Measurements from ENCODE around the gene SARM1. TPM values are rescaled to one million over a fixed set of nuclear protein-coding genes. Genes with fewer than 3 reads are reported as not detected.

Gene SARM1
- total and polyA plus RNA-seq, 2 of the 8 experiments (the other 6 are each of a cell fraction or from before 2014, with no cell fraction given), result 5.8 to 9.2 TPM

- 74% methylated on average over 2 of the region's 2 CpGs; no CpG with 5 or more reads in 1 of the 2 experiments for WGBS, 2 experiments (ENCODE audit: extremely low coverage in 1 of 2, insufficient coverage in 1 of 2, insufficient read length in 1 of 2, insufficient replicate concordance in 2 of 2, low coverage in 1 of 2, low lambda C conversion rate in 2 of 2, missing lambda C conversion rate in 1 of 2)
- Histone ChIP-seq H2BK15ac (ENCODE audit: low read length) (no peak overlapping the region), H3K18ac (ENCODE audit: extremely low read depth, low read length) (no peak overlapping the region), H3K79me2 (ENCODE audit: control insufficient read depth in 1 of 2, insufficient read depth in 2 of 2, low read length in 2 of 2) (no peaks in the 10 kb centered on the region), H2BK5ac (ENCODE audit: low read depth, low read length) (no peak overlapping the region), H3K4ac (replicated peaks; ENCODE audit: insufficient read length, low read depth, low read length) (no peak overlapping the region), H3K27me3 (replicated peaks in 1 of 4; ENCODE audit: control insufficient read depth in 3 of 4, extremely low read depth in 1 of 4, insufficient read depth in 3 of 4, low read length in 3 of 4) (no peaks in the 10 kb centered on the region), H4K8ac (ENCODE audit: extremely low read depth, insufficient read depth, low read length) (no peak overlapping the region), H3K36me3 (ENCODE audit: control insufficient read depth in 2 of 4, insufficient read depth in 4 of 4, low read length in 3 of 4) (peaks cover 22 to 57% (median 45%) of the 10 kb centered on the region in 4 experiments), H3K9me3 (ENCODE audit: insufficient read depth in 2 of 2, low read depth in 1 of 2, low read length in 1 of 2) (no peaks in the 10 kb centered on the region), H3K4me2 (ENCODE audit: insufficient read depth in 1 of 2, low read depth in 2 of 2, low read length in 2 of 2) (no peak overlapping the region), H3K4me3 (ENCODE audit: extremely low read depth in 1 of 4, insufficient read depth in 2 of 4, low read depth in 3 of 4, low read length in 4 of 4) (no peak overlapping the region), H3K14ac (ENCODE audit: insufficient read length) (no peak overlapping the region), H3K56ac (replicated peaks; ENCODE audit: insufficient read length, low read depth, low read length) (no peak overlapping the region), H2AFZ (ENCODE audit: low read length) (no peak overlapping the region), H3K27ac (ENCODE audit: low read depth, low read length) (no peak overlapping the region), H3K4me1 (replicated peaks in 1 of 4; ENCODE audit: control insufficient read depth in 3 of 4, insufficient read depth in 4 of 4, low read length in 3 of 4) (peaks cover 0 to 4% (median 0%) of the 10 kb centered on the region in 4 experiments; a peak in 3 of 7 replicates), H2BK20ac (ENCODE audit: low read length) (no peak overlapping the region), H2BK120ac (replicated peaks; ENCODE audit: low read depth, low read length) (no peak overlapping the region), H4K91ac (replicated peaks; ENCODE audit: insufficient read length, low read length) (no peak overlapping the region), H3K23me2 (ENCODE audit: low read depth, low read length) (no peaks in the 10 kb centered on the region), H3K9ac (replicated peaks in 1 of 4; ENCODE audit: extremely low read depth in 1 of 4, low read depth in 3 of 4, low read length in 3 of 4) (no peak overlapping the region; a peak in 1 of 7 replicates), H2BK12ac (ENCODE audit: low read depth, low read length) (no peak overlapping the region), H4K5ac (ENCODE audit: insufficient read length, low read depth, low read length) (no peak overlapping the region), H3K23ac (ENCODE audit: insufficient read length) (no peak overlapping the region), H2AK5ac (ENCODE audit: low read depth, low read length) (no peak overlapping the region), H3K79me1 (ENCODE audit: low read depth, low read length) (no peaks in the 10 kb centered on the region), H4K20me1 (replicated peaks in 1 of 2; ENCODE audit: control insufficient read depth in 1 of 2, insufficient read depth in 2 of 2, low read length in 2 of 2) (peaks cover 13 to 15% of the 10 kb centered on the region in 2 experiments)
- ChIA-PET POLR2A (ENCODE audit: partially characterized antibody) (interaction anchor here (1.1 to 9.7 kb wide), 8 partner anchors 10 to 56 kb away, joined by 4 to 92 read pairs (median 10); partner anchors contain the start of genes IFT20, POLDIP2, SEBOX and TNFAIP1), CTCF (ENCODE audit: partially characterized antibody) (interaction anchor here (0.7 to 2.5 kb wide), 9 partner anchors 8 to 460 kb away, joined by 3 to 10 read pairs (median 5); partner anchors contain the start of genes IFT20 and TNFAIP1)
- DNase-seq (ENCODE audit: low read depth in 1 of 2, low spot score in 2 of 2) (no peak), FAIRE-seq (no peak)
- TF ChIP-seq POLR2A (IDR thresholded peaks at IDR 0.05; ENCODE audit: control extremely low read depth in 1 of 2, low read depth in 2 of 2, low read length in 2 of 2) (no peak), SIRT6 (IDR thresholded peaks at IDR 0.05; ENCODE audit: low read length) (no peak), CHD2 (IDR thresholded peaks at IDR 0.05; ENCODE audit: low read length) (no peak), TAF7 (optimal IDR thresholded peaks at IDR 0.05; ENCODE audit: borderline replicate concordance, low read depth, low read length) (no peak), MAFK (IDR thresholded peaks at IDR 0.05; ENCODE audit: low read depth, low read length) (no peak), HDAC2 (IDR thresholded peaks at IDR 0.05; ENCODE audit: borderline replicate concordance in 1 of 2, low read depth in 2 of 2, low read length in 2 of 2) (no peak), PHF8 (conservative IDR thresholded peaks at IDR 0.05; ENCODE audit: low read depth, low read length) (no peak), SIN3A (conservative IDR thresholded peaks at IDR 0.05 in 1 of 2, IDR thresholded peaks at IDR 0.05 in 1 of 2; ENCODE audit: low read depth in 1 of 2, low read length in 2 of 2) (no peak), EGR1 (IDR thresholded peaks at IDR 0.05; ENCODE audit: borderline replicate concordance, low read depth, low read length) (no peak), BACH1 (IDR thresholded peaks at IDR 0.05; ENCODE audit: low read length) (no peak), EP300 (IDR thresholded peaks at IDR 0.05; ENCODE audit: borderline replicate concordance in 1 of 2, low read depth in 2 of 2, low read length in 2 of 2) (no peak), SIX5 (IDR thresholded peaks at IDR 0.05; ENCODE audit: low read depth, low read length) (no peak), SP1 (IDR thresholded peaks at IDR 0.05; ENCODE audit: low read depth, low read length) (no peak), CREB1 (IDR thresholded peaks at IDR 0.05) (no peak), CBX8 (IDR thresholded peaks at IDR 0.05; ENCODE audit: borderline replicate concordance, low read depth, low read length) (no peak)
These were observed 25.3 kb upstream of the SARM1 start for GRCh38 chr17:28346199-28346580.

Data from H1 (cell line).